Activated CD8-positive, alpha-beta T cell treated with anti-CD3 and anti-CD28 coated beads for 36 hours (primary cell): ENCODE measurements around the gene UCHL3. TPM values are rescaled to one million over a fixed set of nuclear protein-coding genes. Genes with fewer than 3 reads are reported as not detected.

Experiments used
- ATAC-seq: fragments of 200-7000 bp; cut with Tn5 transposase; one replicate; pipeline ENCODE4 v1.10.0; 2021; ENCODE audit warnings: mild to moderate bottlenecking, moderate library complexity
- CTCF ChIA-PET: fragments of 350-600 bp; sonication (Branson Sonifier 250); formaldehyde crosslinking; loops from one replicate; lab custom pipeline; 2021; ENCODE audit warnings: antibody characterized with exemption; lab: Charles Lee
- POLR2A ChIA-PET: fragments of 350-600 bp; sonication (Branson Sonifier 250); formaldehyde crosslinking; loops from one replicate; lab custom pipeline; 2021; ENCODE audit warnings: antibody characterized with exemption; lab: Charles Lee
- DNase-seq: peaks from one replicate; pipeline ENCODE4 v3.0.0-alpha.2; 2020
- H3K27ac Mint-ChIP-seq: one replicate; pipeline ENCODE4 v1.8.0; 2021; ENCODE audit warnings: mild to moderate bottlenecking, mixed read lengths
- H3K27me3 Mint-ChIP-seq: one replicate; pipeline ENCODE4 v1.8.0; 2021; ENCODE audit warnings: mixed read lengths
- H3K36me3 Mint-ChIP-seq: one replicate; pipeline ENCODE4 v1.8.0; 2021; ENCODE audit warnings: low read depth, mixed read lengths
- H3K4me1 Mint-ChIP-seq: one replicate; pipeline ENCODE4 v1.8.0; 2021; ENCODE audit warnings: low read depth, mixed read lengths
- H3K4me3 Mint-ChIP-seq: one replicate; pipeline ENCODE4 v1.8.0; 2021; ENCODE audit warnings: mild to moderate bottlenecking, moderate library complexity, mixed read lengths
- H3K9me3 Mint-ChIP-seq: one replicate; pipeline ENCODE4 v1.8.0; 2021; ENCODE audit warnings: mixed read lengths
- CTCF ChIP-seq: fragments of 200-600 bp; IDR thresholded peaks from one replicate; pipeline ENCODE4 v1.8.0; 2022; ENCODE audit warnings: antibody characterized with exemption, mild to moderate bottlenecking
- intact Hi-C: fragments of 100-400 bp; cut with micrococcal nuclease; formaldehyde crosslinking; loops from one replicate; pipeline ENCODE4 v1.10.0; 2022
- total RNA-seq, 2 experiments: library from RNA; stranded (reverse); gene quantifications; one replicate each; pipeline ENCODE4 v1.2.3, GENCODE V29; 2021

The UCHL3 gene
- total RNA-seq, 2 experiments from 2014 or later: 32.9 to 36.4 TPM

- Mint-ChIP-seq H3K9me3 (peaks cover 17% of the 10 kb centered on the region), H3K4me3 (no peak overlapping the region), H3K4me1 (peaks cover 16% of the 10 kb centered on the region), H3K27me3 (no peaks in the 10 kb centered on the region), H3K36me3 (peaks cover 39% of the 10 kb centered on the region), H3K27ac (no peak overlapping the region)
- no peak for TF ChIP-seq CTCF
- DNase-seq (no peak), ATAC-seq (no peak)
- intact Hi-C loops: no loop called here
- ChIA-PET CTCF (interaction anchor here (0.9 kb wide), 1 partner anchor 222 kb away, joined by 3 read pairs; no protein-coding TSS in a partner anchor), POLR2A (no interaction called here)
These were observed 38.1 kb downstream of the UCHL3 start for GRCh38 chr13:75587679-75588078.

- ATAC-seq (no peak), DNase-seq (no peak)
- intact Hi-C loops: no loop called here
- POLR2A ChIA-PET: no interaction called here
- no peak for TF ChIP-seq CTCF
- no peak overlapping the region for H3K4me3 Mint-ChIP-seq
- H3K27me3 Mint-ChIP-seq: no peaks in the 10 kb centered on the region
- H3K27ac Mint-ChIP-seq: no peak overlapping the region
- no peaks in the 10 kb centered on the region for H3K4me1 Mint-ChIP-seq
- CTCF ChIA-PET: no interaction called here
- H3K9me3 Mint-ChIP-seq: no peaks in the 10 kb centered on the region
- H3K36me3 Mint-ChIP-seq: peaks cover 11% of the 10 kb centered on the region
These were observed 47.1 kb downstream of the UCHL3 start for GRCh38 chr13:75596657-75597182.

GRCh38 chr13:75600371-75600770 lies 50.8 kb downstream of the UCHL3 start:
- H3K27ac Mint-ChIP-seq: no peak overlapping the region
- H3K36me3 Mint-ChIP-seq: peaks cover 11% of the 10 kb centered on the region
- H3K4me3 Mint-ChIP-seq: no peak overlapping the region
- H3K4me1 Mint-ChIP-seq: no peaks in the 10 kb centered on the region
- DNase-seq: no peak
- H3K9me3 Mint-ChIP-seq: no peaks in the 10 kb centered on the region
- ChIA-PET POLR2A (interaction anchor here (0.6 kb wide), 1 partner anchor 1382 kb away, joined by 3 read pairs; no protein-coding TSS in a partner anchor), CTCF (interaction anchor here (1.4 kb wide), 1 partner anchor 9 kb away, joined by 3 read pairs; no protein-coding TSS in a partner anchor)
- intact Hi-C loops: no loop called here
- no peak for ATAC-seq
- H3K27me3 Mint-ChIP-seq: no peaks in the 10 kb centered on the region
- TF ChIP-seq CTCF: no peak

- DNase-seq (no peak), ATAC-seq (no peak)
- no peak overlapping the region for H3K4me3 Mint-ChIP-seq
- no peaks in the 10 kb centered on the region for H3K27me3 Mint-ChIP-seq
- no peak for TF ChIP-seq CTCF
- POLR2A ChIA-PET: interaction anchor here (0.5 to 1.1 kb wide), 2 partner anchors 10 to 25 kb away, joined by 3 read pairs; no protein-coding TSS in a partner anchor
- no peaks in the 10 kb centered on the region for H3K4me1 Mint-ChIP-seq
- CTCF ChIA-PET: no interaction called here
- H3K9me3 Mint-ChIP-seq: no peaks in the 10 kb centered on the region
- H3K36me3 Mint-ChIP-seq: peaks cover 11% of the 10 kb centered on the region
- intact Hi-C loops: no loop called here
- H3K27ac Mint-ChIP-seq: no peak overlapping the region
These were observed 53.4 kb downstream of the UCHL3 start for GRCh38 chr13:75603038-75603437.

GRCh38 chr13:75607447-75607846 lies 57.9 kb downstream of the UCHL3 start:
- POLR2A ChIA-PET: no interaction called here
- no peak overlapping the region for H3K27ac Mint-ChIP-seq
- H3K36me3 Mint-ChIP-seq: peaks cover 6% of the 10 kb centered on the region
- no peak overlapping the region for H3K4me3 Mint-ChIP-seq
- CTCF ChIA-PET: no interaction called here
- no peaks in the 10 kb centered on the region for H3K9me3 Mint-ChIP-seq
- DNase-seq (no peak), ATAC-seq (no peak)
- no peak for TF ChIP-seq CTCF
- no peaks in the 10 kb centered on the region for H3K4me1 Mint-ChIP-seq
- no peaks in the 10 kb centered on the region for H3K27me3 Mint-ChIP-seq
- intact Hi-C loops: no loop called here
